Measurements from ENCODE around the gene ME3.

- TF ChIP-seq CTCF (IDR thresholded peaks at IDR 0.05) (no peak), POLR2A (IDR thresholded peaks at IDR 0.05) (no peak)
These were observed 274.3 kb downstream of the ME3 start for GRCh38 chr11:86398106-86398505.

All from lower leg skin (tissue), 3 donors.